PC-9 (cell line): Measurements from ENCODE around the gene CADM2. TPM values are rescaled to one million over a fixed set of nuclear protein-coding genes. Genes with fewer than 3 reads are reported as not detected.

ENCODE experiments used
- BruUV-seq: library from RNA; stranded (reverse); fragments of 400-500 nt; replicated peaks from 2 replicates; lab custom pipeline; 2021; lab: Mats Ljungman, UMichigan
- CTCF ChIA-PET: fragments of 300-600 bp; sonication (Branson Sonifier 250); formaldehyde crosslinking; loops from one replicate; lab custom pipeline; 2022; ENCODE audit warnings: antibody characterized with exemption; lab: Charles Lee
- POLR2A ChIA-PET: fragments of 300-600 bp; sonication (Branson Sonifier 250); formaldehyde crosslinking; loops from one replicate; lab custom pipeline; 2022; ENCODE audit warnings: antibody characterized with exemption; ENCODE audit not compliant: unreplicated experiment; lab: Charles Lee
- DNase-seq, 2 experiments: peaks; one replicate each; pipeline versions ENCODE4 v3.0.0 to v3.0.0-alpha.2; 2015 to 2022; ENCODE audit warnings: mixed read lengths in 1 of 2
- H2AFZ ChIP-seq: fragments of 200-600 bp; sonication (generic); 2 replicates; pipeline ENCODE4 v1.8.1; 2017; ENCODE audit warnings: antibody characterized with exemption
- H3F3A ChIP-seq: fragments of 200-600 bp; sonication (generic); 2 replicates; pipeline ENCODE4 v1.8.1; 2017; ENCODE audit warnings: antibody characterized with exemption, mild to moderate bottlenecking, low read depth; ENCODE audit not compliant: insufficient read depth
- H3K27ac ChIP-seq: fragments of 200-600 bp; sonication (generic); 2 replicates; pipeline ENCODE4 v1.6.1; 2016; ENCODE audit warnings: mixed run types
- H3K27me3 ChIP-seq: fragments of 200-600 bp; sonication (generic); 2 replicates; pipeline ENCODE4 v1.6.1; 2016; ENCODE audit warnings: low read depth, mixed run types; ENCODE audit not compliant: insufficient read depth
- H3K36me3 ChIP-seq: fragments of 200-600 bp; sonication (generic); 2 replicates; pipeline ENCODE4 v1.6.1; 2016; ENCODE audit warnings: low read depth, mixed run types
- H3K4me1 ChIP-seq: fragments of 200-600 bp; sonication (generic); replicated peaks from 2 replicates; pipeline ENCODE4 v1.6.1; 2016; ENCODE audit warnings: mixed run types; ENCODE audit not compliant: insufficient read depth
- H3K4me2 ChIP-seq: fragments of 200-600 bp; sonication (generic); 2 replicates; pipeline ENCODE4 v1.6.1; 2017; ENCODE audit warnings: mixed run types
- H3K4me3 ChIP-seq: fragments of 200-600 bp; sonication (generic); 2 replicates; pipeline ENCODE4 v1.6.1; 2016; ENCODE audit warnings: mixed run types
- H3K79me2 ChIP-seq: fragments of 200-600 bp; sonication (generic); 2 replicates; pipeline ENCODE4 v1.6.1; 2017; ENCODE audit warnings: low read depth, mixed run types
- H3K9me2 ChIP-seq: fragments of 200-600 bp; sonication (generic); 2 replicates; pipeline ENCODE4 v1.8.1; 2017; ENCODE audit warnings: mild to moderate bottlenecking; ENCODE audit not compliant: insufficient read depth
- H3K9me3 ChIP-seq: fragments of 200-600 bp; sonication (generic); 2 replicates; pipeline ENCODE4 v1.8.1; 2016; ENCODE audit warnings: low read depth; ENCODE audit not compliant: insufficient read depth
- H4K20me1 ChIP-seq: fragments of 200-600 bp; sonication (generic); 2 replicates; pipeline ENCODE4 v1.8.1; 2017; ENCODE audit not compliant: insufficient read depth
- EZH2 ChIP-seq: fragments of 200-600 bp; sonication (generic); IDR thresholded peaks from 2 replicates; pipeline ENCODE4 v1.8.0; 2017; ENCODE audit warnings: antibody characterized with exemption, low read depth
- intact Hi-C: fragments of 100-400 bp; cut with micrococcal nuclease; formaldehyde crosslinking; loops from one replicate; pipeline ENCODE4 v1.10.0; 2022; ENCODE audit not compliant: unreplicated experiment
- total RNA-seq: library from RNA; stranded (reverse); gene quantifications from 2 replicates; pipeline ENCODE4 v1.2.3, GENCODE V29; 2021
- TF ChIP-seq, protein P1 (sequence below): fragments of 200-600 bp; sonication (generic); conservative IDR thresholded peaks from 2 replicates; pipeline ENCODE4 v1.6.1; 2017; ENCODE audit warnings: mixed run types, antibody characterized with exemption, mild to moderate bottlenecking, moderate library complexity

CADM2 gene
- total RNA-seq, 1 experiment from 2014 or later, result 0.59 TPM

DNA sequence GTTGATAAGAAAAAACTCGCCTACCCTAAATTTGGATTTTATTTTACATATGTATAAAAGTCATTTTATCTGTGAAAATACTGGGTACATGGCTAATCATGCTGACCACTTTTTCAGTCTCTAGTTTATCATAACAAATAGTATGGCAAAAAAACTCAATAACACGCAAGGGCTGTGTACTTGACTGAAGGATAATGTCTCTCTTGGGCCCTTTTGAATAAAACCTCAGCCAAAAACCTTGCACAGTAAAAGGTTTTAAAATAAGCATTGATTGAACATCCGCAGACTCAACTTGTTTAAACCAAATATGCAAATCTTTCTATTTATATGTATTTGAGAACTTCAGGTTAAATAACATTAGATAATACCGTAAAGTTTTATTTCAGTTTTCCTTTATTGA, 285.3 kb downstream of the CADM2 start:
- Histone ChIP-seq H3K4me2 (no peak overlapping the region), H3K4me1 (no peaks in the 10 kb centered on the region), H2AFZ (no peak overlapping the region), H4K20me1 (no peaks in the 10 kb centered on the region), H3K27ac (no peak overlapping the region), H3K36me3 (no peaks in the 10 kb centered on the region), H3K27me3 (no peaks in the 10 kb centered on the region), H3K4me3 (no peak overlapping the region), H3F3A (no peaks in the 10 kb centered on the region), H3K9me2 (no peaks in the 10 kb centered on the region), H3K9me3 (no peaks in the 10 kb centered on the region), H3K79me2 (no peaks in the 10 kb centered on the region)
- no TSS peak for BruUV-seq
- no peak for DNase-seq
- TF ChIP-seq EZH2, result no peak
- TF ChIP-seq, protein P1, sequence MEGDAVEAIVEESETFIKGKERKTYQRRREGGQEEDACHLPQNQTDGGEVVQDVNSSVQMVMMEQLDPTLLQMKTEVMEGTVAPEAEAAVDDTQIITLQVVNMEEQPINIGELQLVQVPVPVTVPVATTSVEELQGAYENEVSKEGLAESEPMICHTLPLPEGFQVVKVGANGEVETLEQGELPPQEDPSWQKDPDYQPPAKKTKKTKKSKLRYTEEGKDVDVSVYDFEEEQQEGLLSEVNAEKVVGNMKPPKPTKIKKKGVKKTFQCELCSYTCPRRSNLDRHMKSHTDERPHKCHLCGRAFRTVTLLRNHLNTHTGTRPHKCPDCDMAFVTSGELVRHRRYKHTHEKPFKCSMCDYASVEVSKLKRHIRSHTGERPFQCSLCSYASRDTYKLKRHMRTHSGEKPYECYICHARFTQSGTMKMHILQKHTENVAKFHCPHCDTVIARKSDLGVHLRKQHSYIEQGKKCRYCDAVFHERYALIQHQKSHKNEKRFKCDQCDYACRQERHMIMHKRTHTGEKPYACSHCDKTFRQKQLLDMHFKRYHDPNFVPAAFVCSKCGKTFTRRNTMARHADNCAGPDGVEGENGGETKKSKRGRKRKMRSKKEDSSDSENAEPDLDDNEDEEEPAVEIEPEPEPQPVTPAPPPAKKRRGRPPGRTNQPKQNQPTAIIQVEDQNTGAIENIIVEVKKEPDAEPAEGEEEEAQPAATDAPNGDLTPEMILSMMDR, result no peak
- intact Hi-C loops, result no loop called here
- ChIA-PET POLR2A (no interaction called here), CTCF (no interaction called here)

DNA sequence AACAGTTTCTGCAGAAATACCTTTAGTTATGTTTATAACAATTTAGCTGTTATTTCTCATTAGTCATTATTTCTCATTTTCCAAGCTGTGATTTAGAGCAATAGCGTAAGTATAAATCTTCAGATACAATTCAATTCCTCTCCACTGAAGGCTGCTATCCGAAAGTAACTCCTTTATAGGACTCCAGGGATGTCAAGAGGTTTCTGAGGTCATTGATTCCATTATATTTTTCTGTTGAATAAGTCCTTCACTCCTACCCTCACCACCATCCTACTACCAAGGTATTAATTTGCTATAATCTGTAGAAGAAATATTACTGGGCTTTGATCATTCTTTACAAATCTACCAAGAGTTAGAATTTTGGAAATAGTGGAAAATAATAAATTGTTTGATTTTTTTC, 285.7 kb downstream of the CADM2 start:
- H3K27me3 ChIP-seq, result no peaks in the 10 kb centered on the region
- H3K9me3 ChIP-seq, result no peaks in the 10 kb centered on the region
- no peaks in the 10 kb centered on the region for H3K79me2 ChIP-seq
- CTCF ChIA-PET, result no interaction called here
- no peaks in the 10 kb centered on the region for H3F3A ChIP-seq
- H3K36me3 ChIP-seq, result no peaks in the 10 kb centered on the region
- no peak for DNase-seq
- no peak overlapping the region for H2AFZ ChIP-seq
- TF ChIP-seq, protein P1, result no peak
- TF ChIP-seq EZH2, result no peak
- no peaks in the 10 kb centered on the region for H3K4me1 ChIP-seq
- H3K27ac ChIP-seq, result no peak overlapping the region
- no peaks in the 10 kb centered on the region for H3K9me2 ChIP-seq
- H4K20me1 ChIP-seq, result no peaks in the 10 kb centered on the region
- H3K4me3 ChIP-seq, result no peak overlapping the region
- POLR2A ChIA-PET, result no interaction called here
- no TSS peak for BruUV-seq
- intact Hi-C loops, result no loop called here
- no peak overlapping the region for H3K4me2 ChIP-seq

GRCh38 chr3:85251766-85252165, 293.0 kb downstream of the CADM2 start:
- Histone ChIP-seq H3K9me2 (no peaks in the 10 kb centered on the region), H3K36me3 (no peaks in the 10 kb centered on the region), H3K4me1 (no peaks in the 10 kb centered on the region), H3K27ac (no peak overlapping the region), H3K79me2 (no peaks in the 10 kb centered on the region), H3F3A (no peaks in the 10 kb centered on the region), H3K27me3 (no peaks in the 10 kb centered on the region), H2AFZ (no peak overlapping the region), H4K20me1 (no peaks in the 10 kb centered on the region), H3K9me3 (no peaks in the 10 kb centered on the region), H3K4me2 (no peak overlapping the region), H3K4me3 (no peak overlapping the region)
- ChIA-PET POLR2A (no interaction called here), CTCF (no interaction called here)
- TF ChIP-seq EZH2, result no peak
- TF ChIP-seq, protein P1, result no peak
- DNase-seq, result no peak
- no TSS peak for BruUV-seq
- intact Hi-C loops, result no loop called here
